Neural progenitor cell (in vitro differentiated cells): ENCODE data around the gene CBL.

Experiments used
- EZH2 ChIP-seq: fragments of 200-600 bp; sonication (generic); IDR thresholded peaks from 2 replicates; pipeline ENCODE4 v1.6.1; 2017; ENCODE audit warnings: antibody characterized with exemption, mild to moderate bottlenecking, moderate library complexity
- EZH2phosphoT487 ChIP-seq: fragments of 200-600 bp; sonication (generic); IDR thresholded peaks from 2 replicates; pipeline ENCODE4 v1.6.1; 2017; ENCODE audit warnings: antibody characterized with exemption
- TF ChIP-seq, protein P1 (sequence below): fragments of 200-600 bp; sonication (generic); IDR thresholded peaks from 2 replicates; pipeline ENCODE4 v1.5.1; 2017; ENCODE audit warnings: antibody characterized with exemption, mild to moderate bottlenecking

DNA sequence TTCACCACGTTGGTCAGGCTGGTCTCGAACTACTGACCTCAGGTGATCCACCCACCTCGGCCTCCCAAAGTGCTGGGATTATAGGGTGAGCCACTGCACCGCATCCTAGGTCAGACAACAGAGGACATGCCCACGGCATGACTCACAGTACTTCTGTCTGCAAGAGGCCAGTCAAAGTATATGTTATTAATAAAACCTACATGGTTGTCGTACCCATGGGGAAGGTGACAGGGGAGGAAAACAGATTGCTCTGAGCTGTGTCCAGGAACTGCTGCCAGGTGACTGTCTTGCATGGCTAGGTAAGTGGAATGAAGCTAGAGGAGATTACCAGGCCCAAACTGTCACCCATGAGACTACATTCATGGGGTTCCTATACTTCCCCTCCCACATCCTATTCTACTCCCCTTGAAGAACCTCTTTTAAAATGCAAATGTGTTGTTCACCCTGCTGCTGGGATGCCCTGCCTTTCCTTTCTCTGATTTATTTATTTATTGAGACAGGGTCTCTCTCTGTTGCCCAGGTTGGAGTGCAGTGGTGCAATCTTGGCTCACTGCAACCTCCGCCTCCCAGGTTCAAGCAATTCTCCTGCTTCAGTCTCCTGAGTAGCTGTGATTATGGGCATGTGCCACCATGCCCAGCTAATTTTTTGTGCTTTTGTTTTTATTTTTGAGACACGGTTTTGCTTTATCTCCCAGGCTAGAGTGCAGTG, 39.6 kb upstream of the CBL start:
- TF ChIP-seq, protein P1, sequence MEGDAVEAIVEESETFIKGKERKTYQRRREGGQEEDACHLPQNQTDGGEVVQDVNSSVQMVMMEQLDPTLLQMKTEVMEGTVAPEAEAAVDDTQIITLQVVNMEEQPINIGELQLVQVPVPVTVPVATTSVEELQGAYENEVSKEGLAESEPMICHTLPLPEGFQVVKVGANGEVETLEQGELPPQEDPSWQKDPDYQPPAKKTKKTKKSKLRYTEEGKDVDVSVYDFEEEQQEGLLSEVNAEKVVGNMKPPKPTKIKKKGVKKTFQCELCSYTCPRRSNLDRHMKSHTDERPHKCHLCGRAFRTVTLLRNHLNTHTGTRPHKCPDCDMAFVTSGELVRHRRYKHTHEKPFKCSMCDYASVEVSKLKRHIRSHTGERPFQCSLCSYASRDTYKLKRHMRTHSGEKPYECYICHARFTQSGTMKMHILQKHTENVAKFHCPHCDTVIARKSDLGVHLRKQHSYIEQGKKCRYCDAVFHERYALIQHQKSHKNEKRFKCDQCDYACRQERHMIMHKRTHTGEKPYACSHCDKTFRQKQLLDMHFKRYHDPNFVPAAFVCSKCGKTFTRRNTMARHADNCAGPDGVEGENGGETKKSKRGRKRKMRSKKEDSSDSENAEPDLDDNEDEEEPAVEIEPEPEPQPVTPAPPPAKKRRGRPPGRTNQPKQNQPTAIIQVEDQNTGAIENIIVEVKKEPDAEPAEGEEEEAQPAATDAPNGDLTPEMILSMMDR, result no peak
- no peak for TF ChIP-seq EZH2
- TF ChIP-seq EZH2phosphoT487, result no peak
